AG04449 (cell line): Measurements from ENCODE around the gene CDK4.
A peak's percentile ranks its signal among the peaks of the same experiment; 100 is the strongest.

Experiments
- CTCF ChIA-PET: fragments of 350-600 bp; formaldehyde crosslinking; extraction: SDS; loops from one replicate; lab custom pipeline; 2021; ENCODE audit warnings: antibody characterized with exemption; lab: Yijun Ruan, JAX
- POLR2A ChIA-PET: fragments of 400-600, 350-600 bp; formaldehyde crosslinking; extraction: SDS; loops from one replicate; lab custom pipeline; 2020; ENCODE audit warnings: antibody characterized with exemption, inconsistent platforms; lab: Yijun Ruan, JAX
- DNase-seq: peaks from one replicate; pipeline ENCODE4 v3.0.0-alpha.2; 2010; ENCODE audit warnings: low read depth, low spot score
- H3K4me3 ChIP-seq: 2 replicates; pipeline ENCODE4 v1.5.1; 2011; ENCODE audit warnings: low read depth, mild to moderate bottlenecking, control low read depth, low read length
- TF ChIP-seq, protein P1 (sequence below): IDR thresholded peaks from one replicate; pipeline ENCODE4 v1.5.1; 2011; ENCODE audit warnings: mild to moderate bottlenecking, moderate library complexity, low read length, control low read depth, inconsistent platforms; ENCODE audit not compliant: insufficient read depth; ENCODE audit errors: missing control alignments

Gene CDK4

DNA sequence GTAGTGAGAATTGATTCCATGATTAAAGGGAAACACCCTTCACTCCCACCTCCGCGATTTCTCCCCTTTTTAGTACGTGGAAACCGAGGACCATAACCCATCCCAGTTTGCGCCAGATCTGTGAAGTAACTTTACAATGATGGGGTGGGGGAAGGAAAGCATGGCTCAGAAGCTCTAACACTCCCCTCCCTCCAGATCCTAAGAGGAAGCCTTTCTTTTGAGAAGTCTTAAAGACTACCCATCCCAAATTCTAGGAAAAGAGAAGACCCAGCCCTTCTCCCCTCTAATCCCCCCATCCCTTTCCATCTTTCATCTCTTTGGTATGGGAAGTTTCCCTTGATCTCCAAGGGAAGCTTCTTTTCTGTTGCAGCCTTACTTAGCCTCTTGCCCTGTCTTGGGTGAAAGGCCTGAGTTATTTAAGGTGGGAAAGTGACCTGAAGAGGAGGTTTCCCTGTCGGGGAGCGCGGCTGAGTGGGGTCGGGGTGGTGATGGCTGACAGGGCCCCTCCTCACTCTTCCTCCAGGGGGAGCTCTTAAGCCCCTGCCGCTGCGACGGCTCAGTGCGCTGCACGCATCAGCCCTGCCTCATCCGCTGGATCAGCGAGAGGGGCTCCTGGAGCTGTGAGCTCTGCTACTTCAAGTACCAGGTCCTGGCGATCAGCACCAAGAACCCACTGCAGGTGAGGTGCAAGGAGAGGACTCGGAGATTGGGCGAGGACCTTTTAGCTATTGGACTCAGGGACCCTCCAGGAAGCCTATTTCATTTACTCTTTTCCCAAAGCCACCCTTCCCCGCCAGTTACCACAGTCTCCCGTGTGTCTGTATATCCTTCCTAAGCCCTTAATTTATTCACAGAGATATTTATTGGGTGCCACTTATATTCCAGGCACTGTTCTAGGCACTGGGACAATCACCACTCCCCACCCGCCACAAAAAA, 4.6 kb upstream of the CDK4 start:
- TF ChIP-seq, protein P1, sequence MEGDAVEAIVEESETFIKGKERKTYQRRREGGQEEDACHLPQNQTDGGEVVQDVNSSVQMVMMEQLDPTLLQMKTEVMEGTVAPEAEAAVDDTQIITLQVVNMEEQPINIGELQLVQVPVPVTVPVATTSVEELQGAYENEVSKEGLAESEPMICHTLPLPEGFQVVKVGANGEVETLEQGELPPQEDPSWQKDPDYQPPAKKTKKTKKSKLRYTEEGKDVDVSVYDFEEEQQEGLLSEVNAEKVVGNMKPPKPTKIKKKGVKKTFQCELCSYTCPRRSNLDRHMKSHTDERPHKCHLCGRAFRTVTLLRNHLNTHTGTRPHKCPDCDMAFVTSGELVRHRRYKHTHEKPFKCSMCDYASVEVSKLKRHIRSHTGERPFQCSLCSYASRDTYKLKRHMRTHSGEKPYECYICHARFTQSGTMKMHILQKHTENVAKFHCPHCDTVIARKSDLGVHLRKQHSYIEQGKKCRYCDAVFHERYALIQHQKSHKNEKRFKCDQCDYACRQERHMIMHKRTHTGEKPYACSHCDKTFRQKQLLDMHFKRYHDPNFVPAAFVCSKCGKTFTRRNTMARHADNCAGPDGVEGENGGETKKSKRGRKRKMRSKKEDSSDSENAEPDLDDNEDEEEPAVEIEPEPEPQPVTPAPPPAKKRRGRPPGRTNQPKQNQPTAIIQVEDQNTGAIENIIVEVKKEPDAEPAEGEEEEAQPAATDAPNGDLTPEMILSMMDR: peak; percentile 83
- peak overlapping the region; percentile 56; the same call in 1 of the 2 replicates for H3K4me3 ChIP-seq
- DNase-seq: no peak
- ChIA-PET POLR2A (no interaction called here), CTCF (interaction anchor here (0.6 to 2.3 kb wide), 28 partner anchors 8 to 298 kb away, joined by 3 to 44 read pairs (median 4); partner anchors contain the start of genes ATP23, CYP27B1, EEF1AKMT3 and METTL1)

DNA sequence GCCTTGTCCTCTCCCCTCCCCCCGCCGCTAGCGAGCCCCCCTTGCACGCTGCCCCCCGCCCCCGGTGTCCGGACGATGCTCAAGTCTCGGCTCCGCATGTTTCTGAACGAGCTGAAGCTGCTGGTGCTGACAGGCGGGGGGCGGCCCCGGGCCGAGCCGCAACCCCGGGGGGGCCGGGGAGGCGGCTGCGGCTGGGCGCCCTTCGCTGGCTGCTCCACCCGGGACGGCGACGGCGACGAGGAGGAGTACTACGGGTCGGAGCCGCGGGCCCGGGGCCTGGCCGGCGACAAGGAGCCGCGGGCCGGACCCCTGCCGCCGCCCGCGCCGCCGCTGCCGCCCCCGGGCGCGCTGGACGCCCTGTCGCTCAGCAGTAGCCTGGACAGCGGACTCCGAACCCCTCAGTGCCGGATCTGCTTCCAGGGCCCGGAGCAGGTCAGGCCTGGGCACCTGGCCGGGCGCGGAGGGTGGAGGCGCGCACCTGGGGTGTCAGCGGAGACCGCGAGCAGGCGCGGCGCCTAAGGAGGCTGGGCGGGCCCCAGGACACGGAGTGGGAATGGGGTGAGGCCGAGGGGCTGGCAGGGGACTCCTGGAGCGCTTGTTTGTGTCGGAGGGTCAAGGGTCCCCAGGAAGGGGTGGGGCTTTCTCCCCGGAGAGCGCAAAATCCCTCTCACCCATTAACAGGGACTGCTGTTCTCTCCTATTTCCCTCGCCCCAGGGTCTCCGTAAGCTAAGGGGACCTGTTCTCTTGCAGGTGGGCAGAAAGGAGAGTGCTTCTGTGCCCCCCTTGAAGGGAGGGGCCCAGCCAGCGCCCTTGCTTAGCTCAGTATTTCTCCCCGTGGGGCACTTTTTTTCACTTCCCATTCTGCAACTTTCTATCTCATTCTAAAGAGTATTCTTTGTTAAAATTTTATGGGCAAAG, 3.6 kb upstream of the CDK4 start:
- TF ChIP-seq, protein P1: no peak
- ChIA-PET CTCF (interaction anchor here (0.8 to 2.3 kb wide), 22 partner anchors 7 to 185 kb away, joined by 3 to 44 read pairs (median 4); partner anchors contain the start of genes ATP23, CYP27B1, EEF1AKMT3 and METTL1), POLR2A (no interaction called here)
- no peak for DNase-seq
- H3K4me3 ChIP-seq: peak overlapping the region; percentile 56

DNA sequence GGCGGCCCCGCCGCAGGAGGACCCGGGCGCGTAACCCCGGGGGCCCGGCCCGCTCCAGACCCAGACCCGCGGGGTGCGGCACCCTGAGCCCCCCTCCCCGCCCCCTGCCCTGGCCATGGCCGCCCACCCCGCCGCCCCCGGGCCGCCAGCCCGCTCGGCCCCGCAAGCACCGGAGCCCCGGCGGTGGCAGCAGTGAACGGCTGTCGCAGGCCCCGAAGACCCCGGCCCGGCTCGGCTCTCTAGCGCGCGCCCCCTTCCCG, 3.0 kb upstream of the CDK4 start:
- TF ChIP-seq, protein P1: no peak
- ChIA-PET CTCF (no interaction called here), POLR2A (no interaction called here)
- peak overlapping the region; percentile 56 for H3K4me3 ChIP-seq
- DNase-seq: no peak

DNA sequence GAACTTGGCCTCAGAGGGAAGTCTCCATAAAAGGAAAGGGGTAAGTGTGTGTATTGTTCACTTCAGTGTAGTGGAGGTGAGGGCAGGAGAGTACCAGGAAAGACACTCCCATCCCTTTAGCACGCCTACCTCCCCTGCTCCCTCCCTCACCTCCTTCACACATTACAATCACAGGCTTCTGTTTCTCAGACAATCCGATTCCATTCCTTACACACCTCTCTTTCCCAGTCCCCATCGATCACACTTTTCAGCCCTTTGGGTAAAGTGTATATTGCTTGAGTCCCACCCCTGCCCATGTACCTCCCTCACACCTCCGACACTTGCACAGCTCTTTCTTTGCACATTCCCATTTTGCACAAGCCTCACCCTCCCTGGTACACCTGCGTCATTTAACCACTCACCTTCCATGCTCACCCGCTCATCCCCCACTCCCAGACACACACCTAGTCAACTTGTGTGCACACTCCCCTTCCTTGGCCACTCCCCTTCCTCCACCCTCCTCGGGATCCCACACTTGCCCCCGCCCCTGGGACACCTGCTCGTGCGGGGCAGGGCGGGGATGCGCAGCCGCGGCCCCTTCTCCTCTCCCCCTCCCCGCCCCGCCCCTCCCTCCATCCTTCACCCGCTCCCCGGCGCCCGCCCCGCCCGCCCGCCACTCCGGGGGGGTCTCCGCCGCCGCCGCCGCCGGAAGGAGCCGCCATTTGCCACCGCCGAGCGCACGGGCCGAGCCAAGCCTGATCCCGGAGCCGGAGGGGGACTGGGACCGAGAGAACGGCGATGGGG, 2.5 kb upstream of the CDK4 start, which contains the start of gene MARCHF9:
MARCHF9 (plus strand) TSS at position 693 of the 783 bp plus-strand sequence. CDS start 426 bp downstream, outside the sequence.
- TF ChIP-seq, protein P1: no peak
- DNase-seq: no peak
- peak within 1 kb of the TSS; percentile 56 for H3K4me3 ChIP-seq
- POLR2A ChIA-PET: no interaction called here
- CTCF ChIA-PET: interaction anchor here (0.8 to 1.4 kb wide), 6 partner anchors 9 to 150 kb away, joined by 3 to 5 read pairs (median 3); partner anchors contain the start of gene TSFM

DNA sequence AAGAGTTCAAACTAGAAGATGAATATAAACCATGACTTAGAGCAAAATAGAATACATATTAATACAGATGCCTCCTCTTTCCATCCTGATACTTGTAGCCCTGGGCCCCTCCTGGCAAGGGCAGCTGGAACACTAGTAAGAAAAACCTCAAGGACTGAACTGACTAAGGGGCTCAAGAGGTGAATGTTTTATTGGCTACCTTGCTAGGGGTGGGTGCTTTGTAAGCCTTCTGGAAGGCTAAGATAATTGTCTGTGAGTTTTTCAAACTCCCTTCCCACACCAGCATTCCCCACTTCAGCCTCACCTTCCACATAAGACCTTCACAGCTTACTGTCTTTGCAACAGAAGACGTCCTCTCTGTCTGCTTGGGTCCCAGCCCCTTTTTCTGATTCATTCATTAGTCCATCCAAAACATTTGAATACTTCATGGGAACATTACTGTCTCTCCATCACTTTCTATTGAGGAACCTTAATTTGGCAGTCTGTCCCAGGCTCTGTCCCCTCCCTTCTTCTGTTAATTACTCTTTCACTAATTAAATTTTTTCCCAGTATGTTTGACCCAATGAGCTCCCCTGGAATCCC, 1.7 kb upstream of the CDK4 start:
- no peak for DNase-seq
- CTCF ChIA-PET: interaction anchor here (0.8 to 1.4 kb wide), 6 partner anchors 9 to 151 kb away, joined by 3 to 5 read pairs (median 3); partner anchors contain the start of gene TSFM
- POLR2A ChIA-PET: no interaction called here
- TF ChIP-seq, protein P1: no peak
- no peak overlapping the region for H3K4me3 ChIP-seq
